ENCODE measurements around the gene ARTN.
A peak's percentile ranks its signal among the peaks of the same experiment; 100 is the strongest.

ARTN gene

DNA sequence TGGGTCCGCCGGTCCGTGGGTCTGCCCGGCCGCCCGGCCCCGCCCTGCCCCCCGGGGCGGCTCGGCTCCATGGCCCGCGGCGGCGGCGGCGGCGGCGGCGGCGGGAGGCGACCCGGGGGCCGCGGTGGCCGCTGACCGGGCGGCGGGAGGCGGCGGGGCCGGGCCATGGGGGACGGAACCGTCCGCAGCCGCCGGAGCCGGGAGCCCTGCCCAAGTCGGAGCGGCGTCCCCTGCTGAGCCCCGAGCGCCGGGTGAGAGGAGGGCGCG, 45.6 kb downstream of the ARTN start:
- Histone ChIP-seq H3K4me1 (ENCODE audit: low read length) (peaks cover 25% of the 10 kb centered on the region), H2AFZ (ENCODE audit: low read depth, low read length) (no peak overlapping the region), H3K9me3 (ENCODE audit: insufficient read depth, low read length) (no peaks in the 10 kb centered on the region), H4K20me1 (ENCODE audit: insufficient read depth, low read length) (peaks cover 4% of the 10 kb centered on the region; the same call in 1 of the 2 replicates), H3K4me2 (ENCODE audit: low read length) (peak overlapping the region; percentile 80), H3K27ac (ENCODE audit: low read length) (peak overlapping the region; percentile 30; the same call in 1 of the 2 replicates), H3K27me3 (ENCODE audit: low read depth, low read length) (no peaks in the 10 kb centered on the region), H3K79me2 (ENCODE audit: low read length) (peaks cover 79% of the 10 kb centered on the region), H3K4me3 (ENCODE audit: low read length) (peak overlapping the region; percentile 96), H3K36me3 (replicated peaks; ENCODE audit: low read depth, low read length) (peaks cover 20% of the 10 kb centered on the region), H3K9ac (ENCODE audit: low read length) (peak overlapping the region; percentile 84)
- TF ChIP-seq EZH2phosphoT487 (IDR thresholded peaks at IDR 0.05; ENCODE audit: low read depth): no peak
- TF ChIP-seq CTCF (IDR thresholded peaks at IDR 0.05; ENCODE audit: low read depth, low read length): no peak

GRCh38 chr1:43979528-43980254, 46.1 kb downstream of the ARTN start:
- Histone ChIP-seq H3K36me3 (replicated peaks; ENCODE audit: low read depth, low read length) (peaks cover 20% of the 10 kb centered on the region), H2AFZ (ENCODE audit: low read depth, low read length) (no peak overlapping the region), H3K27ac (ENCODE audit: low read length) (peak overlapping the region; percentile 30), H3K9ac (ENCODE audit: low read length) (peak overlapping the region; percentile 84), H3K9me3 (ENCODE audit: insufficient read depth, low read length) (no peaks in the 10 kb centered on the region), H3K4me2 (ENCODE audit: low read length) (peak overlapping the region; percentile 80), H3K27me3 (ENCODE audit: low read depth, low read length) (no peaks in the 10 kb centered on the region), H3K4me1 (ENCODE audit: low read length) (peaks cover 25% of the 10 kb centered on the region), H3K4me3 (ENCODE audit: low read length) (peak overlapping the region; percentile 96), H3K79me2 (ENCODE audit: low read length) (peaks cover 79% of the 10 kb centered on the region), H4K20me1 (ENCODE audit: insufficient read depth, low read length) (peaks cover 4% of the 10 kb centered on the region; the same call in 1 of the 2 replicates)
- TF ChIP-seq CTCF (IDR thresholded peaks at IDR 0.05; ENCODE audit: low read depth, low read length) (no peak), EZH2phosphoT487 (IDR thresholded peaks at IDR 0.05; ENCODE audit: low read depth) (no peak)

DNA sequence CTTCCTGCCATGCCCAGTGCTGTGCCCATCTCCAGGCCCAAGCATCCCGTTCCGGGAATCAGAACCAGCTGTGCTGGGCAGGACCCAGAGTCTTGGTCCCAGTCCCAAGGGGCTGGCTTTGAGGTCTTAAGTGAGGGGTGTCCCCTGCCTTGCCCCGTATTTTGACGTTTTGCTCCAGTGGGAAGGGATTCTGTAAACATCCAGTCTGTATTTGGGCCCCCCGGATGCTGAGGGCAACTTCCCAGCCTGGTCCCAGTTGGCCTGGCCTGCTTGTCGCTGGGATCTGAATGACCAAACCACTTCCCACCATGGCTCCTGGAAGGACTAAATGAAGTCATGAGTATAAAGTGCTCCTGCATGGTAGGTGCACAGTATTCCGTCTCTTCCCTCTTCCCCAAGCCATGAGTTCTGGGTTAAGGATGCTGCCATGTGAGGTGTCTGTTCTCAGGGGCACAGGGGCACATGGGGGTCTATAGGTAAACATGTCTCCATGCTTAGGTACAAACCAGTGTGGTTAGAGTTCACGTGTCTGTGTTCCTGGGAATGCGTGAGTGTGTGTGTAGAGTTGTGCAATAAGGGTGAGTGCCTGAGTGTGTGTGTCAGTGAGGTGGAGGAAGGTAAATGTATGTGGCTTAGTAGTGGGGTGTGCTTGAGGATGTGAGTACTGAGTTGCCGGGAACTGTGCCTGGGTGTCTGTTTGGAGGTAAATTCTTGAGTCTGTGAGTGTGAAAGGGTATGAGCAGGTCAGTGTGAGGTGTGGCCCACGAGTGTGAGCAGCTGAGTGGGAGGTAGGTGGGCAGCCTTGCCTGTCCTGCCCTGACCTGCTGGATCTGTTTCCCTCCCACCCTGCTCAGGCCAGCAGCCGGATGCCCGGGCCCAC, 46.9 kb downstream of the ARTN start:
- peaks cover 25% of the 10 kb centered on the region for H3K4me1 ChIP-seq (ENCODE audit: low read length)
- H2AFZ ChIP-seq (ENCODE audit: low read depth, low read length): no peak overlapping the region
- peaks cover 71% of the 10 kb centered on the region for H3K79me2 ChIP-seq (ENCODE audit: low read length)
- H3K27me3 ChIP-seq (ENCODE audit: low read depth, low read length): no peaks in the 10 kb centered on the region
- peak overlapping the region; percentile 80 for H3K4me2 ChIP-seq (ENCODE audit: low read length)
- H3K27ac ChIP-seq (ENCODE audit: low read length): peak overlapping the region; percentile 30; the same call in 1 of the 2 replicates
- H3K9me3 ChIP-seq (ENCODE audit: insufficient read depth, low read length): no peaks in the 10 kb centered on the region
- peak overlapping the region; percentile 84 for H3K9ac ChIP-seq (ENCODE audit: low read length)
- no peak for TF ChIP-seq CTCF (IDR thresholded peaks at IDR 0.05; ENCODE audit: low read depth, low read length)
- no peak for TF ChIP-seq EZH2phosphoT487 (IDR thresholded peaks at IDR 0.05; ENCODE audit: low read depth)
- H3K4me3 ChIP-seq (ENCODE audit: low read length): peak overlapping the region; percentile 96
- H3K36me3 ChIP-seq (replicated peaks; ENCODE audit: low read depth, low read length): peaks cover 20% of the 10 kb centered on the region
- H4K20me1 ChIP-seq (ENCODE audit: insufficient read depth, low read length): peaks cover 4% of the 10 kb centered on the region; the same call in 1 of the 2 replicates

DNA sequence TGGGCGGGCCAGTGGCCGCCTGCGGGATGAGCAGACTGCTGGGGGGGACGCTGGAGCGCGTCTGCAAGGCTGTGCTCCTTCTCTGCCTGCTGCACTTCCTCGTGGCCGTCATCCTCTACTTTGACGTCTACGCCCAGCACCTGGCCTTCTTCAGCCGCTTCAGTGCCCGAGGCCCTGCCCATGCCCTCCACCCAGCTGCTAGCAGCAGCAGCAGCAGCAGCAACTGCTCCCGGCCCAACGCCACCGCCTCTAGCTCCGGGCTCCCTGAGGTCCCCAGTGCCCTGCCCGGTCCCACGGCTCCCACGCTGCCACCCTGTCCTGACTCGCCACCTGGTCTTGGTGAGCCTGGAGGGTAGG, 47.5 kb downstream of the ARTN start:
- Histone ChIP-seq H3K4me1 (ENCODE audit: low read length) (peaks cover 20% of the 10 kb centered on the region), H3K4me2 (ENCODE audit: low read length) (no peak overlapping the region), H4K20me1 (ENCODE audit: insufficient read depth, low read length) (peaks cover 1% of the 10 kb centered on the region; the same call in 1 of the 2 replicates), H3K27ac (ENCODE audit: low read length) (no peak overlapping the region), H2AFZ (ENCODE audit: low read depth, low read length) (no peak overlapping the region), H3K36me3 (replicated peaks; ENCODE audit: low read depth, low read length) (peaks cover 16% of the 10 kb centered on the region), H3K79me2 (ENCODE audit: low read length) (peaks cover 65% of the 10 kb centered on the region), H3K9ac (ENCODE audit: low read length) (no peak overlapping the region), H3K9me3 (ENCODE audit: insufficient read depth, low read length) (no peaks in the 10 kb centered on the region), H3K4me3 (ENCODE audit: low read length) (no peak overlapping the region), H3K27me3 (ENCODE audit: low read depth, low read length) (no peaks in the 10 kb centered on the region)
- TF ChIP-seq EZH2phosphoT487 (IDR thresholded peaks at IDR 0.05; ENCODE audit: low read depth) (no peak), CTCF (IDR thresholded peaks at IDR 0.05; ENCODE audit: low read depth, low read length) (no peak)
